RWPE2 (cell line): ENCODE results near the gene ANKS1B.
"Not testable (repeated sequence)": the region's sequence is repeated elsewhere in the genome, so short reads cannot be mapped to it uniquely, and the experiment has no call there.

Source experiments
- ATAC-seq: fragments of 200-7000 bp; cut with Tn5 transposase; 3 replicates; pipeline ENCODE4 v1.9.1; 2021; ENCODE audit warnings: low read depth
- DNase-seq: peaks from one replicate; pipeline ENCODE4 v3.0.0-alpha.2; 2020; ENCODE audit warnings: low spot score
- H3K27ac ChIP-seq: fragments of 450-650 bp; 2 replicates; pipeline ENCODE4 v1.5.1; 2017; ENCODE audit warnings: mild to moderate bottlenecking; ENCODE audit not compliant: poor library complexity, severe bottlenecking
- H3K27me3 ChIP-seq: fragments of 250-450 bp; sonication (Bioruptor Pico); 2 replicates; pipeline ENCODE4 v1.5.1; 2021; ENCODE audit warnings: mild to moderate bottlenecking, moderate library complexity; ENCODE audit not compliant: insufficient read depth, poor library complexity, severe bottlenecking
- H3K36me3 ChIP-seq: fragments of 250-450 bp; sonication (Bioruptor Pico); 2 replicates; pipeline ENCODE4 v1.5.1; 2020; ENCODE audit warnings: low read depth, mild to moderate bottlenecking, moderate library complexity
- H3K4me1 ChIP-seq: fragments of 250-450 bp; sonication (Bioruptor Pico); 2 replicates; pipeline ENCODE4 v1.5.1; 2021; ENCODE audit warnings: mild to moderate bottlenecking, moderate library complexity; ENCODE audit not compliant: insufficient read depth, poor library complexity, severe bottlenecking
- H3K4me3 ChIP-seq: fragments of 250-450 bp; sonication (Bioruptor Pico); 2 replicates; pipeline ENCODE4 v1.5.1; 2021; ENCODE audit warnings: mild to moderate bottlenecking, moderate library complexity; ENCODE audit not compliant: severe bottlenecking
- H3K9me3 ChIP-seq: fragments of 250-450 bp; sonication (Bioruptor Pico); 2 replicates; pipeline ENCODE4 v1.5.1; 2021; ENCODE audit warnings: mild to moderate bottlenecking, moderate library complexity; ENCODE audit not compliant: severe bottlenecking
- TF ChIP-seq, protein P1 (sequence below): fragments of 450-650 bp; IDR thresholded peaks from one replicate; pipeline ENCODE4 v1.5.1; 2017; ENCODE audit warnings: mild to moderate bottlenecking, moderate library complexity; ENCODE audit not compliant: poor library complexity, severe bottlenecking

Gene ANKS1B

DNA sequence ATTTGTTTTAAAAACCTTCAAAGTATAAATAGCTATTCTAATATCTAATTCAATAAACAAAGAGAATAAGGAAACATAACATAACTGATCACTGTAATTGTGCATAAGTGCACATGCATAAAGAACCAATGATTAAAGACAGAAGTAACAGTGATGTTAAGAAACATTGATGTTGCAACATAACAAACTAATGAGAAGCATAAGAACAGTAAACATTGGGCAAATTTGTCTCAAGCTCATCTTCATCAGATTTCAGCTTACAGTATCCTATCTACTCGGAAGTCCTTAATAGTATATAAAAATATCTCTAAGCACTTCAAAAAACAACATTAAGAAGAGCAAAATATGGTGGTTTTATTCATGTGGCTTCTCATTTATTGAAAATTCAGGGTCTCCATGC is 239.6 kb downstream of the ANKS1B start:
- peaks cover 3% of the 10 kb centered on the region for H3K27me3 ChIP-seq
- DNase-seq (no peak), ATAC-seq (no peak)
- no peaks in the 10 kb centered on the region for H3K36me3 ChIP-seq
- TF ChIP-seq, protein P1, sequence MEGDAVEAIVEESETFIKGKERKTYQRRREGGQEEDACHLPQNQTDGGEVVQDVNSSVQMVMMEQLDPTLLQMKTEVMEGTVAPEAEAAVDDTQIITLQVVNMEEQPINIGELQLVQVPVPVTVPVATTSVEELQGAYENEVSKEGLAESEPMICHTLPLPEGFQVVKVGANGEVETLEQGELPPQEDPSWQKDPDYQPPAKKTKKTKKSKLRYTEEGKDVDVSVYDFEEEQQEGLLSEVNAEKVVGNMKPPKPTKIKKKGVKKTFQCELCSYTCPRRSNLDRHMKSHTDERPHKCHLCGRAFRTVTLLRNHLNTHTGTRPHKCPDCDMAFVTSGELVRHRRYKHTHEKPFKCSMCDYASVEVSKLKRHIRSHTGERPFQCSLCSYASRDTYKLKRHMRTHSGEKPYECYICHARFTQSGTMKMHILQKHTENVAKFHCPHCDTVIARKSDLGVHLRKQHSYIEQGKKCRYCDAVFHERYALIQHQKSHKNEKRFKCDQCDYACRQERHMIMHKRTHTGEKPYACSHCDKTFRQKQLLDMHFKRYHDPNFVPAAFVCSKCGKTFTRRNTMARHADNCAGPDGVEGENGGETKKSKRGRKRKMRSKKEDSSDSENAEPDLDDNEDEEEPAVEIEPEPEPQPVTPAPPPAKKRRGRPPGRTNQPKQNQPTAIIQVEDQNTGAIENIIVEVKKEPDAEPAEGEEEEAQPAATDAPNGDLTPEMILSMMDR, result no peak
- H3K9me3 ChIP-seq, result no peaks in the 10 kb centered on the region
- no peaks in the 10 kb centered on the region for H3K4me1 ChIP-seq
- H3K27ac ChIP-seq, result no peak overlapping the region
- no peak overlapping the region for H3K4me3 ChIP-seq

DNA sequence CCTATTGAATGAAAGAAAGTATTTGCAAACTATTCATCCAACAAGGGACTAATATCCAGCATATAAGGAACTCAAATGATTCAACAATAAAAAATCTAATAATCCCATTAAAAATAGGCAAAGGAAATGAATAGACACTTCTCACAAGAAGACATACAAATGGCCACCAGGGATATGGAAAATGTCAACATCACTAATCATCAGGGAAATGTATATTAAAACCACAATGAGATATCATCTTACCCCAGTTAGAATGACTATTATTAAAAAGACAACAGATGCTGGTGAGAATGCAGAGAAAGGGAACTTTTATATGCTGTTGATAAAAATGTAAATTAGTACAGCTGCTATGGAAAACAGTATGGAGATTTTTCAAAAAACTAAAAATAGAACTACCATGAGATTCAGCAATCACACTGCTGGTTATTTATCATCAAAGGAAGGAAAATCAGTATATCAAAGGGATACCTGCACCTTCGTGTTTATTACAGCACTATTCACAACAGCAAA is 247.9 kb downstream of the ANKS1B start:
- no peak for ATAC-seq
- TF ChIP-seq, protein P1, result no peak
- no peak for DNase-seq
- Histone ChIP-seq H3K9me3 (no peaks in the 10 kb centered on the region), H3K4me1 (no peaks in the 10 kb centered on the region), H3K36me3 (no peaks in the 10 kb centered on the region), H3K27me3 (no peaks in the 10 kb centered on the region), H3K4me3 (no peak overlapping the region), H3K27ac (no peak overlapping the region)

DNA sequence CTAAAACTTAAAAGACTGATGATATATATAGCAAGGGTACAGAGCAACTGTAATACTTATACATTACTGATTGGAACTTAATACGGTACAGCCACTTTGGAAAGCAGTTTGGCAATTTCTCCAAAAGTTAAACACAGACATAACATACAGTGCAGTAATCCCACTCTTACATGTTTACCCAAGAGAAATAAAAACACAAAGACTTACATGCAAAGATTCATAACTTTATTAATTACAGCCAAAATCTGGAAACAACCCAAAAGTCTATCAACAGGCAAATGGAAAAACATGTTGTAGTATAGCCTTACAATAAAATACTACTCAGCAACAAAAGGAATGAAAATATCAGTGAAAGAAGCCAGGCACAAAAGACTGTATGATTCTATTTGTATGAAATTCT is 252.6 kb downstream of the ANKS1B start:
- Histone ChIP-seq H3K36me3 (no peaks in the 10 kb centered on the region), H3K27ac (no peak overlapping the region), H3K9me3 (peaks cover 2% of the 10 kb centered on the region), H3K4me3 (no peak overlapping the region), H3K27me3 (no peaks in the 10 kb centered on the region), H3K4me1 (no peaks in the 10 kb centered on the region)
- ATAC-seq, result no peak
- TF ChIP-seq, protein P1, result no peak
- DNase-seq, result no peak

DNA sequence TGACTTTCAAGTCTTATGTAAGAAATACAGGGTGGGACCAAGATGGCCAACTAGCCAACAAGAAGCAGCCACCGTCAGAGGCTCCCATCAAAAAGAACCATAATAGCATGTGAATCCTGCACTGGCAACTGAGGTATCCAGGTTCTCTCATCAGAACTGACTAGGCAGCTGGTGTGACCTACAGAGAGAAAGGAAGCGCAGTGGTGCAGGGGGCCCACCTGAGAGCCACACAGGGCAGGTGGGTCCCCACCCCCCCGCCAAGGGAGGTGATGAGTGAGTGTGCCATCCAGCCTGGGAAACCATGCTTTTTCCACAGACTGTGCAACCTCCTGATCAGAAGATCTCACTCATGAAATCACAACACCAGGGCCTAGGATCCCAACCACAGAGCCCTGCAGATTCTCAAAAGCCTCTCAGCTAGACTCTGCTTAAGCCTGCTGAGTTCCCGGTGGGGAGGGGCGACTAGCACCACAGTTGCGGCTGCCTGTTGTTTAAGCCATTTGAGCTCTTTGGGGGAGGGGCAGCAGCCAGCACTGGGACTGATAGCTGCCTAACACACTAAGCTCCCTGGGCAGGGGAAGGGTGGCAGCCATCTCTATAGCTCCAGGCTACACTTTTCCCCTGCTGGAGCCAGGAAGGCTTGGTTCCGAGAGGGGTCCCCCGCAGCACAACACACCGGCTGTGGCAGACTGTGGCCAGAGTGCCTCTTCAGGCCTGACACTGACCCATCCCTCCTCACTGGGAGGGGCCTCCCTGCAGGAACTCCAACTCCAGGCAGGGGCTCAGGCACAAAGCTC is 261.8 kb downstream of the ANKS1B start:
- Histone ChIP-seq H3K9me3 (peaks cover 2% of the 10 kb centered on the region), H3K4me3 (no peak overlapping the region), H3K4me1 (no peaks in the 10 kb centered on the region), H3K36me3 (no peaks in the 10 kb centered on the region), H3K27me3 (no peaks in the 10 kb centered on the region), H3K27ac (no peak overlapping the region)
- no peak for DNase-seq
- ATAC-seq, result no peak
- TF ChIP-seq, protein P1, result no peak

DNA sequence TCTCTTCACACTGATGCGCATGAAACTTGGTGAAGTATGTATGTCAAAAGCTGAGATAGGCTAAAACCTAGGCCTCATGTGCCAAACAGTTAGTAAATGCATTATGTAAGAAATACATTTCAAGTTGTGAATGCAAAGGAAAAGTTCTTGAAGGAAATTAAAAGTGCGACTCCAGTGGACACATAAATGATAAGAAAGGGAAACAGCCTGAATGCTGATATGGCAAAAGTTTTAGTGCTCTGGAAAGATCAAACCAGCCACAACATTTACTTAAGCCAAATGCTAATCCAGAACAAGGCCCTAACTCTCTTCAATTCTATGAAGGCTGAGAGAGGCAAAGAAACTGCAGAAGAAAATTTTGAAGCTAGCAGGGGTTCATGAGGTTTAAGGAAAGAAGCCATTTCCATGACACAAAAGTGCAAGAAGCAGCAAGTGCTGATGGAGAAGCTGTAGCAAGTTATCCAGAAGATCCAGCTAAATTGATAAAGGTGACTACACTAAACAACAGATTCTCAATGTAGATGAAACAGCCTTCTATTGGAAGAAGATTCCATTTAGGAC is 262.9 kb downstream of the ANKS1B start:
- H3K27me3 ChIP-seq, result no peaks in the 10 kb centered on the region
- no peaks in the 10 kb centered on the region for H3K4me1 ChIP-seq
- no peaks in the 10 kb centered on the region for H3K36me3 ChIP-seq
- ATAC-seq, result no peak
- peaks cover 2% of the 10 kb centered on the region for H3K9me3 ChIP-seq
- no peak for DNase-seq
- no peak overlapping the region for H3K4me3 ChIP-seq
- no peak overlapping the region for H3K27ac ChIP-seq
- TF ChIP-seq, protein P1, result no peak

DNA sequence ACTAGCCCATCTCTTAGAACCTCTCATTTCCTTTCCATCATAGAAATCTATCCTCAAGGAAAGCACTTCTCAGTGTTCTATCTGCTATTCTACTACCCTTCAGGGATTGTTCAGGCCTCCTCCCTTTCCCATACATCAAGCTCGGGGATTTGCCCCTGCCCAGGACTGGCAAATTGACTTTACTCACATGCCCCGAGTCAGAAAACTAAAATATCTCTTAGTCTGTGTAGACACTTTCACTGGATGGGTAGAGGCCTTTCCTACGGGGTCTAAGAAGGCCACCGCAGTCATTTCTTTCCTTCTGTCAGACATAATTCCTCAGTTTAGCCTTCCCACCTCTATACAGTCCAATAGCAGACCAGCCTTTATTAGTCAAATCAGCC is 264.7 kb downstream of the ANKS1B start:
- H3K4me1 ChIP-seq, ATAC-seq, H3K4me3 ChIP-seq, H3K27me3 ChIP-seq, DNase-seq, H3K27ac ChIP-seq, H3K9me3 ChIP-seq, H3K36me3 ChIP-seq: not testable (repeated sequence)

DNA sequence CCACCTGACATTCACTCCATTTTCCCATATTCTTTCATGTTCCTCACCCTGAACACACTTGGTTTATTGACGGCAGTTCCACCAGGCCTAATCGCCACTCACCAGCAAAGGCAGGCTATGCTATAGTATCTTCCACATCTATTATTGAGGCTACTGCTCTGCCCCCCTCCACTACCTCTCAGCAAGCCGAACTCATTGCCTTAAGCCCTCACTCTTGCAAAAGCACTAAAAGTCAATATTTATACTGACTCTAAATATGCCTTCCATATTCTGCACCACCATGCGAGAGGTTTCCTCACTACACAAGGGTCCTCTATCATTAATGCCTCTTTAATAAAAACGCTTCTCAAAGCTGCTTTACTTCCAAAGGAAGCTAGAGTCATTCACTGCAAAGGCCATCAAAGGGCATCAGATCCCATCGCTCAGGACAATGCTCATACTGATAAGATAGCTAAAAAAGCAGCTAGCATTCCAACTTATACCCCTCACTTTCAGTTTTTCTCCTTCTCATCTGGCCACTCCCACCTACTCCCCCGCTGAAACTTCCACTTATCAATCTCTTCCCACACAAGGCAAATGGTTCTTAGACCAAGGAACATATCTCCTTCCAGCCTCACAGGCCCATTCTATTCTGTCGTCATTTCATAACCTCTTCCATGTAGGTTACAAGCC is 265.2 kb downstream of the ANKS1B start:
- H3K4me3 ChIP-seq, H3K36me3 ChIP-seq, ATAC-seq, DNase-seq, H3K4me1 ChIP-seq, H3K27me3 ChIP-seq, H3K9me3 ChIP-seq, H3K27ac ChIP-seq: not testable (repeated sequence)
